Hematopoietic multipotent progenitor cell treated with erythropoietin and hydrocortisone succinate and interleukin-3 and kit ligand, for 6 days (in vitro differentiated cells): ENCODE measurements around the gene VSNL1.

ENCODE experiments used
- DNase-seq: peaks from one replicate; pipeline ENCODE4 v3.0.0-alpha.2; 2015

The VSNL1 gene

DNA sequence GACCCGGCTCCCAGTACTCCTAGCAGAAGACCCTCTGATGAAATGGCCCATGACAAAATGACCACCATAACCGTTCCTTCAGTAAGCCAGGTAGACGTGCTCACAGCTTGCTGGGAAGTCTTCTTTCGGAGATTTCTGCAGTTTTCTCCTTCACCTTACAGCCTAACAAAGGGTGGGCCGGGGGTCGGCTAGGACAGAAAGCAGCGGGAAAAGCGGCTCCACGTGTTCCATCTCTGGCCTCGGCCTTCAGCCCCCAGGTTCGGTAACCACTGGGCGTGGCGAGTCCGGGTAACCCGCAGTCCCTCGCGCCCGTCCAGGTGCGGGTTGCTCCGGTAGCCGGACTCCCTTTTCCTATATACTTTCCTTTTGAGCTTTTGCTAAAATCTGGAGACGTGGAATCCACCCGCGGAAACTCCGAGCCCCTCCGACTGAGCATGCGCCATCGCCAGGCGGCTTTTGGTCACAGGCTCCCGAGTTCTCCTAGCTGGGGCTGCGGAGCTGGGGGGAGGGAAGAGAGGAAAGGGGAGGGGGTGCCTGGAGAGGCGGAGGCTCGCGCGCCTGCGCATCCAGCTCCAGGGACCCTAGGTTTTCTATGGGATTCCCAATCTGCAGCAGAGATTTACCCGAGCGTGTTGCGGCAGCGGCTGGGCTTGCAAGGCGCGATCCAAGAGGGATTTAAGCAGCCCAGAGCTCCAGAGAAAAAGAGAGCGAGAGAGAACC is at the start of gene VSNL1:
Gene VSNL1 (plus strand): TSS at position 604 of the 720 bp plus-strand sequence. CDS start 51,379 bp downstream, outside the sequence.
- DNase-seq, result no peak

DNA sequence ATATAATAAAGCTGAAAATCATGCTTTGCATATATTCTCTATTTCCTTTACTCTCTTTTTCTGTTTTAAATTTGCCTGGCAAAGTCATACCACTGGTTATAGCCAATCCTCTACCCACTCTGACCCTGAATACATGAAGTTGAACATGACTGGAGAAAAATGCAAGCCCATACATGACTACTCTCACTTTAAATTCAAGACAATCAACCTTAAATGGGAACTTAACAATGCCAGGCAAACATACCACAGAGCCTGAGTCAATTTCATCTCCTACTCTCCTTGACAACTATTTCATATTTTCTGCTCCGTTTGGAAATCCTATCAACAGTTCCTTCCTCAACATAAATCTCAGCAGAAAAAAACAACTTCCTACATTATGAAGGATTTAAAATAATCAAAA is 44.9 kb upstream of the VSNL1 start:
- no peak for DNase-seq

DNA sequence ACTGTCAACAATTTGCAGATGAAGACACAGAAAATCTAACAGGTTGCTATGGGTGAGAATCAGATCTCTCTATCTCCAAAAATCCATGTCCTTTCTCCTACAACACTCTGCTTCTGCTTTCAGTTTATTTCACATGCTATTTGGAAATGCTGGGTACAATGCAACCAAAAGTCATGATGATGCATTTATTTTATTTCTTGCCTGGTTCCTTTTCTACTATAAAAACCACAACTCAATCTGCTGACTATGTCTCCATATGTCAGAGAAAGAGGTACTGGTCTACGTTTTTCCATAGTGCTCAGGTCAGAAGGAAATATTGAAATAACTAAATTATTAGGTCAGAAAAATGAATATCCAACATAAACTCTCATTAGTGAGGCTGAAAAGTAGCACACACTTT is 42.8 kb upstream of the VSNL1 start:
- no peak for DNase-seq

DNA sequence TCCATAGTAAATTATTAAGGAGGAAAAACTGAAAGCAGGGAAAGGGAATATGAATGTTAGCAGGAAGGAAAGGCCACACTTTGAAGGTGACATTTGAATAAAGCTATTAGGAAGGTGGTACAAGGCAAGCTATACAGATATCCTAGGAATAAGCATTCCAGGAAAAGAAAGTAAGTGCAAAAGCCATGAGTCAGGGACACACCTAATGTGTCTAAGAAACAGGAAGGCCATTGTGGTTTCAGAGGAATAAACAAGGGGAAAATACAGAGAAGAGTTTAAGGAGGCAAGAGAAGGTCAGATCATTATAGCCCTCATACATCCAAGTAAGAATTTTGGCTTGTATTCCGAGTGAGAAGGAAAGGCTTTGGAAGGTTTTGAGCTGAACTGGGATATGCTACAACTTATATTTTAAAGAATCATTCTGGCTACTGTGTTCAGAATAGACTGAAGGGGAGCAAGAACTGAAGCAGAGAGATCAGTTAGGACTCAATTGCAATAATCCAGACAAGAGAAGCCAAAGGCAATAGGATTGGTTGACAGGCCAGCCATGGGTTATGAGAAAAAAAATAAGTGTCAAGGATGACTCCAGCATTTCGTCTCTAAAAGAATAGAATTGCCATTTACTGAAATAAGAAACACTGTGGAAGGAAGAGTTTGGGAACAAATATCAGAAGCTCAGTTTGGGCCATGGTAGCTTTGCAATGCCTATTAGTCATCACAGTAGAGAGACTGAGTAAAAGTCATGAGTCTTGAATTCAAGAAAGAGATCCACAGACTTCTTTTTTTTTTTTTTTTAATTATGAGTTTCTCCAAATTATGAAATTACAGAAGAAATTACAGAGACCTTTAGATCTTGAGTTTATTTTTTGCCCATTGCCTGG is 33.5 kb upstream of the VSNL1 start:
- no peak for DNase-seq

DNA sequence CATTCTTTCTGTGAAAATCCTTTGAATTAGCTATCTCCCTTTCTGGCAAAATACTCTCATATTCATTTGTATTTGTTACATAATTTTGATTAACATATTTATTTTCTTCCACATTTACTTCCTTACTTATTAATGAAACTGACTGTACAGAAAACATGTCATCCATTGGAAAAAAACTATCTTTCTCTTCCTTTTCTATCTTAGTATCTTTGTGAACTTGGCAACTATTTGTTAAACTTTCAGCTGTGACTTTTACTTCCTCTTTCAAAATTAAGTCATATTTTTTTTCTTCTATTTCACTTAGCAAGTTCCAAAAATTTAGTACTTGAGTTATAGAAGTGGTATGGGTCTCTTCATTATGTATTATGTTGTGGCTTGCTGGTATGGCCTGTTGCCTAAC is 24.8 kb upstream of the VSNL1 start:
- no peak for DNase-seq

DNA sequence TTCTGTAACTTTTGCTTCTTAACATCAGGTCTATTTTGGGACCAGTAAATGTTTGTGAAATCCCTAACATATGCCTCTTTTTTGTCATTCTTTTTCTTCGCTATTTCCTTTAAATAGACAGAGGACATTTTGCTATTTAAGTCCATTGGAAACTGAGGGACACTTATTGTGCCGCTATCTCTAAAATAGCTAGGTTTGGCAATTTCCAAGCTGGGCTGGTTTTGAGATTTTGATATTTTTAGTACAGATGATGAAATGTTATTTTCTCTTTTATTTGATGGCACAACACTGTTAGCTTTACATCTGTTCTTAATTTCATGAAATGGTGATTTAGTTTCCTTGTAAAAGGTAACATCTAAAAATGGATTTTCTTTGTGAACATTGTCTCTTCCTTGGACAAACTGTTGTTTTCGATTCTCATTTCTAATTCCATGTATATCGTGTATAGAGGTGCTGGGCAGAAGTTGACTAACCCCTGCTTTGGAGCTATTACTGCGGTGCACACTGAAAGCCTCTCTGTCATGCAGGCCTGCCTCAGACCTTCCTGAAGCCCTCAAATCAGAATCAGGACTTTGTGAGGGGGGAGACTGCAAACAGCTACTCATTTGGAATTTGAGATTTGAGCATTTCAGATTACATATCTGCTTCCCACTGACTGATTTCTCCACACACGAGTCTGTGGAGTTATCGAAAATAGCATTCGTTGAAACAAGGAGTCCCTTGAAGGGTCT is 22.9 kb upstream of the VSNL1 start:
- no peak for DNase-seq

DNA sequence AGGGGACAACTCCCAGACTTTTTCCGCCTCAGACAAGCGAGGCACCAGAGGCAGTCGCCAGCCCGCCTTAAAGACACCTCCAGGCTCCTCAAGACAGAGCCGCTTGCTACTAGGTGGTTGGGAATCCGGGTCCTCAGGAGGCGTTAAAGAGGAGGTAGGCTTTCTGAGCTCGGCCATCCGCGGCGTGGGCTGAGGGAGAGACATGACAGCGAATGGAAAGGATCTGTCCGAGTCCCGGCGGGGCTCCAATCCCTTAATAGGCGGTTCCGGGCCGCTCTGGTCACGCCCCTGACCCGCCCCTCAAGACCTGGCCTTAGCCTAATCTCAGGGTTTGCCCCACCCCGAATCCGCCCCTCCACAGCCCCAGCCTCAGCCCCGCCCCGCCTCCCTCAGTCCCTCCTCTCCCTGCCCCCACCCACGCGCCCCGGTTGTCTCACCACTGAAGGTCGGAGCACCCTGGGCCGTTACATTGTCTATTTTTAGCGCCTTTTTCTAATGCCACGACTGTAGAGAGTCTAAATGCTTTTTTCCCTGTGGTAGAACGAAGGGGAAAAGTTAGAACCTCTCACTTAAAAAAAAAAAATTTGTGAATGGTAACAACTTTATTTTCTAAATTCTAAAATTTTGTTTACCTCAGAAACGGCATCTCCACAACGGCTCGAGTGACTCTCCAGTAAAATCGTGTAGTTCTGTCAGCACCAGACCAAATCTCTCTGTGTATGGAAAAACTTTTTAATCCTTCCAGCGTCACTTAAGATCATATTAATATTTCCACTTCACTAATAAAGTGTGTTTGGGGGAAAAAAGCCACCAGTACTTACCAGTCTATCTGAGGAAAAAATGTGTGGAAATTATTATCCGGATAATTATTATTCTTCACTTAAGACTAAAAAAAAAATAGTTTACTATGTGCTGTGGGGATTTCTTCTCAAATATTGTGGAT is 22.0 kb upstream of the VSNL1 start, which contains the start of gene RAD51AP2:
Gene RAD51AP2 (minus strand): TSS at position 229 of the 943 bp plus-strand sequence. CDS start 25 bp downstream, at position 204.
- DNase-seq, result peak; percentile 62

DNA sequence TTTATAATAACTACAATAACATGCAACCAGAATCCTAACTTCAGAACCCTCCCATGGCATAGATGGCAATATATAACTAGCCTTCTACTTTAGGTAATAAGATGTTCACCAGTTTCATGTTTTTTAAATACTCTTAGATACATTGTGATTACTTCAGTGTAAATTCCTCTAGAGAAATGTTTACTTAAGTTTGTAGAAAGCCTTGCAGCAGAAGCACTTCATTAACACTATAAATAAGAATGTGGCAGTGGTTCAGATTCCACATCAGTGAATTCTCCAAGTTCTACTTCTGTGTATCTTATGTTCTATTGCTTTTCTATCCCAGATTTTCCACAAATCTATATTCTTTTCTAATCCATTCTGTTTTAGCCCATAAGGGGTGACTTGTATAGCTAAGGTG is 21.0 kb upstream of the VSNL1 start:
- no peak for DNase-seq

DNA sequence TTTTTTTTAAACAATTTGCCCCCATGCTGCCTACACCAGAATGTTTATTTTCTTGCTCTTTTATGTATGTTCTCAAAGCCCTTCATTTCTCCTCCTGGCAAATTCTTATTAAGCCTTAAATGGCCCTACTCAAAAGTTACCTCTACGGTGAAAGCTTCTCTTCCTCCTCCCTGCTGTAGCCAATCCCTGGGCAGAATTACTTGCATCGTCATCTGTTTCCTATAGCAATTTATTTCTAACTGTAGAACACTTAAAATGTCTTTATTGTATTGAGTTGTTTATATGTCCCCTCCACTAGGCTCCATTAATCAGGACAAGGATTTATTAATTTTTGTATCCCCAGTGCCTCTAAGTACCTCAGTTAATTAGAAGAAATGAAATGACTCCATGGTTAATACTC is 19.7 kb upstream of the VSNL1 start:
- no peak for DNase-seq

DNA sequence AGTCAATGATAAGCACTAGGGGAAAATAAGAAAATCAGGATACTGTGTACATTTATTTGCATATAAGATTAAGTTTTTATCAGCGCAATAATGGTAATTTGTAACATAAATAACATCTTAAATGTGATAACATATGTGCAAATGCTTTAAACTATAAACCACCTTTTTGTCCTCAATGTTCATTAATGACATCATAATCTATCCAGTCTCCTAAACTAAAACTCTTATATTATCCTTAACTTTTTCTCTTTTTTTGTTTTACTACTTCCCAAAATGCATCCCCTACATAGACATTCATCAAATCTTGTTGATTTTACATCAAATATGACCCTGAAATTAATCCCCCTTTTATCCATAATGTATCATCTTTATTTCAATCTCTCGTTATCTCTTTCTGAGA is 18.9 kb upstream of the VSNL1 start:
- DNase-seq, result no peak

DNA sequence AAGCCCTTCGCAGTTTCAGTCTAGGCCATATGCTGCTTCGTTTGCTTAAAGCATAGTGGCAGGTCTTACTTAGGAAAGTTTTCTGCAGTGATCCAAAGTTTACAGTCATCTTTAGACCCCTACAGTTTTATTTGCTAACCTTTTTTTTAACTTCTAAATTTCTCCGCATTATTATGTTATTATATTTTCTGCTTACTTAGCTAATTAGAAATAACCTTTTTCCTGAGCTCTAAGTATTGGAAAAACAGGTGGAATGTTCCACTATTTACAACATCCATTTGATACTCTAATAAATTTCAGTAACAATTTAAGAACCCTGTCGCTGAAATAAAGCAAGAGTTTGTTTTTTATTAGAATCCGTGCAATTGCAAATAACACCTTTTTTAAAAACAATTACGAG is 18.2 kb upstream of the VSNL1 start:
- no peak for DNase-seq

DNA sequence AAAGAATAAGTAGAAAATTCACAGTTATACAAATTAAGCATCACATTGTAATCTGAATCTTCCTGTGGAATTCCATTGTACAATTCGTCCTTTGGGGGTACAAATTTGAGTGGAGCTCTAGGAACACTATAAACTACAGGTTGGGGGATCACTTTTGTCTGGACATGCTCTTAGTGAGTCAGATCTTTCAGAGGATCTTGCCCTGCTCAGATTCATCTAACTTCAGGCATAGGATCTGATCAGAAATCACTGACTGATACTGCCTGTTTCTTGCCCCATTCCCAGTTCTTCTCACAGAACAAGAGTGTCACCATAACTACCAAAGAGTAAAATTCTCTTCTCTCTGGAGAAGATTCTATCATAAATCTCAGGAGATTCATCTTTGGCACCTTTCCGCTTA is 10.7 kb upstream of the VSNL1 start:
- no peak for DNase-seq

DNA sequence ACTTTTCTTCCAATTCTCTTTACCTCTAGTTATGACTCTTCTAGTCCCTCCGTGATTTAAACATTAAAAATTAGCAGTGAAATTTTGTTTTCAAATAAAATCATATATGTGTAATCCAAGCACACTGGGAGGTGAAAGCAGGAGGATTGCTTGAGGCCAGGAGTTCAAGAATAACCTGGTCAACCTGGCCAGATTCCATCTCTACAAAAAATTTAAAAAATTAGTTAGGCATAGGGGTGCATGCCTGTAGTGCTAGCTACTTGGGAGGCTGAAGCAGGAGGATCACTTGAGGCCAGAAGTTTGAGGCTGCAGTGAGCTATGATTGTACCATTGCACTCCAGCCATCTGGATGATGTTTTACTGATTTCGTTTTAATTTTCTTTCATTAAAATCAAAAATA is 7.0 kb upstream of the VSNL1 start:
- DNase-seq, result no peak

DNA sequence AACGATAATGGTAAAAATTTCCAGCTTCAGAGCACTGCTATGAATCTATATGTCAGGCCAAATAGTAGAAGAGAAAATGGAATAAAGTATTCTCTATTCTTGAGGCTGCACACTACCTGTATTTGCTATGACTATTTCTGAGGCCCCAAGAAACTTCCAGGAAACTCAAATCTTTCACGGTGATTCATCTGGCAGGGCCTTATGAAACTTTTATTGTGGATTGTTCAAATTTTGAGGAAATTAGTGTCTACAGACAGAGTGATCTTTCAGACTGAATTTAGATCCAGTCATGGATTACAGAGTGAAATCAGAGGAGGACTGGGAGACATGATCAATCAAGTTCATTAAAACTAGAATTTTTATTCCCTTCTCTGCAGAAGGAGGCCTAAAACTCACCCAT is 4.1 kb upstream of the VSNL1 start:
- DNase-seq, result no peak

DNA sequence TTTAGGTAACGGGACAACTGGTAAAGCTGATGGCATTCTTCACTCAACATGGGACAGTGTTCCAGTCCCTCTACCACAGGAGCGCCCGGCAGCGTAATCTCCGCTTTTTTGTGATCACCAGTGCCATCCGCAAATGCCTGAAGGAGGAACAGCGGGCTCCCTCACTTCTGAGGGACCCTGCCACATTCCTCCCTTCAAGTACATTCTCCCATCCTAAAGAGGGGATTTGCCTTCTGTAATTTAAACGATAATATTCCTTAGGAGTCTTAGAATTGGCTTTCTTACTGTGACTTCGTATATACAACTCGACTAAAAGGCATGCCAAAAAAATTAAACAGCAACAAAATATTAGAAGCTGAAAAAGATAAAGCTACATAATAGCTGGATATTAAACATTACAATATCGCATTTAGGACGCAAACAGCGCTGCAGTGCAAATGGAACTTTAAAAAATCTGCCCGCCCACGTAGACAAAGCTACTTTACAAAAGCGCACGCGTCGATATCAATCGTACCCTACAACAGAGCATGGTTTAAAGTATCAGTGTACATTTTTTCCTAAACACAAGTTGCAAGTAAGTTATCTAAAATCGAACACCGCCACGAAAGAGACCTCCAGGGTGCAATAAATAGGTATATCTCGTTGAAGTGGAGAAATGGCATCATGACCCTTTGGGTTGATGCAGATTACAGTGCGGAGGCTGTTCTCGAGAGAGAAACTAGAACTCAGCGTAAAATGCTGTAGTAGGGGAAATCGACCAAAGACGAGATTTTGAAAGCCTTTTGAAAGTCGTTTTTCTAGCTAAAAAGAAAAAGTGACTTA is 2.3 kb upstream of the VSNL1 start:
- no peak for DNase-seq

DNA sequence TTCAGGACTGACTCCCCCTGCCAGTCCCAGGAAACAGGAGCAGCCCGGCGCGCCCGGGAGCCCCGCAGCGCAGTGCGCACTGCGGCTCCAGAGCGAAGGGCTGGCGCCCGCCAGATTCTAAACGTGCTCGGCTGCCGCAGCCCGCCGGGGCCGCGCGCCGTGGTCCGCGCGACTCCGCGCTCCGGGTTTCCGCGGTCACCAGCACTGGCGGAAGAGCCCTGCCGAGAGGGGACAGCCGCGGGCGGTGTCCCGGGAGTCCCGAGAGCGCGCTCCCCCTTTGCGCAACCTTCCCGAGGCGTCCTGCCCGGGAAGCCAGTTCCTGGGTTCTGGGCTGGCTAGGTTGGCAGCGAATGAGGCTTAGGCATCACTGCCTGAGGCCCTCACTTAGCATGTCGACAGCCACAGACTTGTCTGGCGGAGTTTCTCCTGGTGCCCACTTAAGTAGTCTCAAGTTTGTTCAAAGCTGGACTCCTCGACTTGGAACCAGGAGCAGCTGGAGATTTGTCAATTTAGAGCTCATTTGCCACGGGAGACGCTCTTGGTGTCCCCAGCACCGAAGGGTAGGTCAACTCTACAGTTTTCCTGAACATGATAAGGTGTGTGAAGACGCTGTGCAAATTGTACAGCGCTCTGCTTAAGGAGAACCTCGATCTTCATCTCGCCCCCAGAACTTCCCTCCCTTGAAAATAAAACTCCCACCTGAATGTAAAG is 1.5 kb upstream of the VSNL1 start:
- peak; percentile 20 for DNase-seq

DNA sequence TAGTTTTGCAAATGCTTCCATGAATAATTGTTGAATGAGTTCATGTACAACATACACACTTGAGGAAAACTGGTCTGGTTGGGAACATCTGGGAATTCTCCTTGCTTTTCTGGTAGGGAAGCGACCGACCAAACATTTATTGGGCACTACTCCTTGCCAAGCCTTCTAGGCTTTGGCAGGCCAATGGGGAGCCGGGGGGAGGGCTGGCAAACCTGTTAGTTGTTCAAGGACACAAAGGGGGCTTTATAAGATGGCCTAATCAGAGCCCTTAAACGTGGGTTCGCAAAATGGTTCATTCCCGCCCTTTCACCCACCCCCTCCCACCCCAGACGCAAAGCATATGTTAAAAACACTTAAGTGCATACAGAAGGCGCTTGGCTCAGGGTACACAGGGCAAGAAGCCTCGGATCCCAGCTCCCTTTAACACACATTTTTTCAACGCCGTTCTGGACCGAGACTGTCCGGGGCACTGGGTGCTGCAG is 844 bp upstream of the VSNL1 start:
- DNase-seq, result no peak

DNA sequence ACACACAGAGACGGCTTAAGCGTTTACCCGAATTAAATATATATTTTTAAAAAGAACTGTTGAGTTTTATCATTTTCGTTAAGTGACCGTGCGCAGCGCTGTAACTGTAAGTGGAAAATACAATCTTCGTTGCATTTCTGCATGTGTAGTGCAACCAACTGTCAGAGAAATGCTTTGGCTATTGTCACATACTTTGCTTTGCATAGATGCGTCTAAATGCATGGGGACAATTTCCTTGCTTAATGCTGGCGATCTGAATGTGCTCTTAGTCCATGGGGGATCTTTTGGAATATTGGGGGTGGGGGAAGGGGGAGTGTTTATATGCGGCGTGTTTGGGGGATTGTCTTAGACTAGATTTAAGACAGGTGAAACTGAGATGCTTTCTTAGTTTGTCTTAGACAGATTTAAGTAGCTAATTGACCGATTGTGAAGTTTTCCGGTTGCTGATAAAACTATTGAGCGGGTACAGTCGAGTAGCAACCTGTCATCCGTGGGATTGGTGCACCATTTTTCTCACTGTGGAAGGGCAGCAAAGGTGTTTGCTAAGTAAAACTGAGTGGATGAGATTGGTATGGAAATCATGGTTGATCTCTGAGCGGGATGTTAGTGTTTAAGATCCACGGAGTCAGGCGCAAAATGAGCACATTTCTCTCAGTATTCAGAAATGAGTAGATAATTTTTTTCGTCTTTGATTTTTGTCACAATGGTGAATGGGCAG is 476 bp downstream of the VSNL1 start:
- no peak for DNase-seq

DNA sequence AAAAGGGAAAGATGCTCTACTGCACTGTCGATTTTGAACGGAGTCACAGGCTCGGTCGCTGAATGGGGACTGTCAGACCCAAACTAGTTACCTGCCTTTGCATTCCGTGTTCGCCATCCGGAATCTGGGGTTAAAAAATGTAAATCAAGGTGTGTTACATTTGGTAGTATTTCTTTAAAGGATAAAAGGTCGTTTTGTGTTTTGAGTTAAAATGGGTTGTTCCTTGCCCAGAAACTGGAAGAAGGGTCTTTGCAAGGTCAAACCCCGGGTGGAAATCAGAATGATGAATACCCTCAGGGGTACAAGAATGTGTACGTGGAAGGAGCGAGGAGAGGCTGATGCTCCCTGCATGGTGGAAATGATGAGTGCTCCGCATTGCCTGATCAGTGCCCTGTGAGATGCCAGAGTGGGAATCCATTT is 1.0 kb downstream of the VSNL1 start:
- no peak for DNase-seq

DNA sequence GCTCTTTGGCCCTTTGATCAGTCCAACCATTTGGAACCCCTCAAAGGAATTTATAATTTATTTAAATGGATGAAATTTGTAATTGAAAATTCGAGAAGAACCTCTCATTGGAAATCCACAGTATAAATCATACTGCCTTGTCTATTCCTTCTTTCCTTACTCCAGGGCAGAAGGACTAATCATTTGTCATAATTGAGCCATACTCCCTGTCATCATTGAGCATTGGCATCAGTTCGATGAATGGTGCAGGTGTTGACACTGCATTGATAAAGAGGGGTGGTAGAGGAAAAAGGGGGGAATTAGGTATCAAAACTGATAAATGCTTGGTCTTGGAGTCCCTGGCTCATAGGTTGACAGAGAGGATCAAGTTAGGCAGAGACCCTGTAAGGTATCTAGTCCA is 2.0 kb downstream of the VSNL1 start:
- DNase-seq, result no peak
